SK-N-DZ (cell line): ENCODE results near the gene ZNF708.
"Not testable (repeated sequence)": the region's sequence is repeated elsewhere in the genome, so short reads cannot be mapped to it uniquely, and the experiment has no call there.

Experiments used
- DNase-seq: peaks from one replicate; pipeline ENCODE4 v3.0.0-alpha.2; 2015; ENCODE audit warnings: low spot score

Gene ZNF708

DNA sequence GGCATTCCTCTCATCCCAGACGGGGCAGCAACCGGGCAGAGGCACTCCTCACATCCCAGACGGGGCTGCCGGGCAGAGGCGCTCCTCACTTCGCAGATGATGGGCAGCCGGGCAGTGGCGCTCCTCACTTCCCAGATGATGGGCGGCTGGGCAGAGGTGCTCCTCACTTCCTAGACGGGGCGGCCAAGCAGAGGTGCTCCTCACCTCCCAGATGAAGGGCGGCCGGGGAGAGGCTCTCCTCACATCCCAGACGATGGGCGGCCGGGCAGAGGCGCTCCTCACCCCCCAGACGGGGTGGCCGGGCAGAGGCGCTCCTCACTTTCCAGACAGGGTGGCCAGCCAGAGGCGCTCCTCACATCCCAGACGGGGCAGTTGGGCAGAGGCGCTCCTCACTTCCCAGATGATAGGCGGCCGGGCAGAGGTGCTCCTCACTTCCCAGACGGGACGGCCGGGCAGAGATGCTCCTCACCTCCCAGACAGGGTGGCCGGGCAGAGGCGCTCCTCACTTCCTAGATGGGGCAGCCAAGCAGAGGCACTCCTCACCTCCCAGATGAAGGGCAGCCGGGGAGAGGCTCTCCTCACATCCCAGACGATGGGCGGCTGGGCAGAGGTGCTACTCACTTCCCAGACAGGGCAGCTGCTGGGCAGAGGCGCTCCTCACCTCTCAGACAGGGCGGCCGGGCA, 68.9 kb downstream of the ZNF708 start:
- no peak for DNase-seq

DNA sequence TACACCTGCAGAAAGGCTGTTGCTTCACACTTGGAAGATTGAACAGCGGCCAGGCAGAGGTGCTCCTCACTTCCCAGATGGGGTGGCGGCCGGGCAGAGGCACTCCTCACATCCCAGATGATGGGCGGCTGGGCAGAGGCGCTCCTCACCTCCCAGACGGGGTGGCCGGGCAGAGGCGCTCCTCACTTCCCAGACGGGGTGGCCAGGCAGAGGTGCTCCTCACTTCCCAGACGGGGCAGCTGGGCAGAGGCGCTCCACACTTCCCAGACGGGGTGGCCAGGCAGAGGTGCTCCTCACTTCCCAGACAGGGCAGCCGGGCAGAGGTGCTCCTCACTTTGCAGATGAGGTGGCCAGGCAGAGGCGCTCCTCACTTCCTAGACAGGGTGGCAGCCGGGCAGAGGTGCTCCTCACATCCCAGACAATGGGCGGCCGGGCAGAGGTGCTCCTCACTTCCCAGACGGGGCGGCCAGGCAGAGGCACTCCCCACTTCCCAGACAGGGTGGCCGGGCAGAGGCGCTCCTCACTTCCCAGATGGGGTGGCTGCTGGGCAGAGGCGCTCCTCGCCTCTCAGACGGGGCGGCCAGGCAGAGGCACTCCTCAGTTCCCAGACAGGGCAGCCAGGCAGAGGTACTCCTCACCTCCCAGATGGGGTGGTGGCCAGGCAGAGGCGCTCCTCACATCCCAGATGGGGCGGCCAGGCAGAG, 69.6 kb downstream of the ZNF708 start:
- DNase-seq: not testable (repeated sequence)

- peak; percentile 5 for DNase-seq
These were observed 72.5 kb downstream of the ZNF708 start for GRCh38 chr19:21256722-21257121.
